T1000 (cell line): Measurements from ENCODE around the gene NFYB.
A peak's percentile ranks its signal among the peaks of the same experiment; 100 is the strongest.
"Not testable (repeated sequence)": the region's sequence is repeated elsewhere in the genome, so short reads cannot be mapped to it uniquely, and the experiment has no call there.

Source experiments
- DNase-seq: peaks from one replicate; lab custom pipeline; 2025; ENCODE audit warnings: mixed read lengths; lab: John Stamatoyannopoulos, UW

NFYB gene

GRCh38 chr12:104137902-104138796 is at the start of gene NFYB:
NFYB (minus strand) TSS chr12:104138210; CDS start chr12:104135453, 2,757 bp downstream.
- peak; percentile 86 for DNase-seq

GRCh38 chr12:104187446-104188155 is 49.6 kb upstream of the NFYB start:
- no peak for DNase-seq

GRCh38 chr12:104183443-104183842 is 45.4 kb upstream of the NFYB start:
- no peak for DNase-seq

GRCh38 chr12:104182621-104183378 is 44.8 kb upstream of the NFYB start:
- DNase-seq: no peak

- DNase-seq: no peak
Observed at GRCh38 chr12:104182144-104182543, 44.1 kb upstream of the NFYB start.

- DNase-seq: no peak
Observed at GRCh38 chr12:104181313-104181712, 43.3 kb upstream of the NFYB start.

- no peak for DNase-seq
Observed at GRCh38 chr12:104180374-104180773, 42.4 kb upstream of the NFYB start.

GRCh38 chr12:104177663-104178501 is 39.9 kb upstream of the NFYB start:
- DNase-seq: peak; percentile 59

- DNase-seq: no peak
Observed at GRCh38 chr12:104177336-104177662, 39.3 kb upstream of the NFYB start.

GRCh38 chr12:104175726-104176247 is 37.8 kb upstream of the NFYB start:
- no peak for DNase-seq

GRCh38 chr12:104173804-104174203 is 35.8 kb upstream of the NFYB start:
- not testable (repeated sequence) for DNase-seq

GRCh38 chr12:104172570-104172947 is 34.5 kb upstream of the NFYB start:
- no peak for DNase-seq

GRCh38 chr12:104171785-104172569 is 34.0 kb upstream of the NFYB start:
- DNase-seq: no peak

GRCh38 chr12:104168596-104168995 is 30.6 kb upstream of the NFYB start:
- no peak for DNase-seq

GRCh38 chr12:104167519-104168458 is 29.8 kb upstream of the NFYB start:
- no peak for DNase-seq

GRCh38 chr12:104166465-104166864 is 28.5 kb upstream of the NFYB start:
- DNase-seq: no peak

GRCh38 chr12:104165801-104166200 is 27.8 kb upstream of the NFYB start:
- DNase-seq: no peak

- no peak for DNase-seq
Observed at GRCh38 chr12:104164634-104165033, 26.6 kb upstream of the NFYB start.

- no peak for DNase-seq
Observed at GRCh38 chr12:104163631-104164030, 25.6 kb upstream of the NFYB start.
